SK-N-MC (cell line): ENCODE data around the gene IFI27L1.

ENCODE experiments used
- EZH2 ChIP-seq: fragments of 200-600 bp; sonication (generic); IDR thresholded peaks from one replicate; pipeline ENCODE4 v1.6.1; 2017; ENCODE audit warnings: antibody characterized with exemption
- POLR2AphosphoS5 ChIP-seq: IDR thresholded peaks from 2 replicates; pipeline ENCODE4 v1.6.1; 2012; ENCODE audit warnings: mild to moderate bottlenecking, low read depth, low read length, borderline replicate concordance

DNA sequence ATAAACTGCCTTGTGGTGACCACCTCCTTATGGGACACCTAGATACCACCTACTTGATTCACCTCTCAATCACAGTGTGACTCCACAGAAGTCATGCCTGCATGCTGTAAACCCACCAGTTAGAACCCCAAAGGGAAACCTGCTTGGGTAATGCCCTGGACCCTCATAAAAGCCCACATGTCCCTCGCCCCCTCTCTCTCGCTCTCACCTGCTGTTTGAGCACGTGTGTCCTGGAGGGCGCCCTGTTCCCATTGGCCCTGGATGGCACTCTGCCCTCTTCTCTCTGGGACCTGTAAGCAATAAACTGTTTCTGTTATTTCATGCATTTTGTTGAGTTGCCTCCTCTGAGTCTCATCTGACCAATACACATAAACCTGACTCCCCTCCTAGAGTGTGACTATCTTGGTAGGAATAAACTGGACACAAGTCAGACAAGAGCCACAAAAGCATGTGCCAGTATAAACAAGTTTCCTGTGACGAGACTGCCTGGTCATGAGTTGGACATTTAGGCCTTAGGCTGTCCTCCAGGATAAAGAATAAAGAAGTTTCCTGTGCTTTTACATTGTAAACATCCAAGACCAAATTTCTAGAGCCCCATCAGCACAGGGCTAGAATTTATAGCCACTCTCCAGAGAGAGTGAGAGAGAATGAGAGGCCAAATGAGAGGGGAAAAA lies 39.7 kb downstream of the IFI27L1 start:
- TF ChIP-seq POLR2AphosphoS5 (no peak), EZH2 (no peak)
